Osteoblast (primary cell): ENCODE measurements around the gene IRAG1. TPM values are rescaled to one million over a fixed set of nuclear protein-coding genes. Genes with fewer than 3 reads are reported as not detected.

Source experiments
- DNase-seq: peaks from one replicate; pipeline ENCODE4 v3.0.0; 2011; ENCODE audit warnings: low spot score, mixed read lengths; ENCODE audit not compliant: insufficient read length; ENCODE audit errors: missing footprints
- H2AFZ ChIP-seq: 2 replicates; pipeline ENCODE4 v1.6.0; 2011; ENCODE audit warnings: mild to moderate bottlenecking, low read length
- H3K27ac ChIP-seq: 2 replicates; pipeline ENCODE4 v1.5.1; 2011; ENCODE audit warnings: mild to moderate bottlenecking, low read depth, low read length, moderate library complexity
- H3K27me3 ChIP-seq: 2 replicates; pipeline ENCODE4 v1.6.0; 2012; ENCODE audit warnings: mild to moderate bottlenecking, control low read depth, inconsistent platforms, low read length, moderate library complexity; ENCODE audit not compliant: insufficient read depth
- H3K36me3 ChIP-seq: 2 replicates; pipeline ENCODE4 v1.5.1; 2011; ENCODE audit warnings: mild to moderate bottlenecking, low read length, control low read depth, moderate library complexity; ENCODE audit not compliant: insufficient read depth
- H3K4me1 ChIP-seq: 2 replicates; pipeline ENCODE4 v1.5.1; 2011; ENCODE audit warnings: mild to moderate bottlenecking, low read length, control low read depth, moderate library complexity; ENCODE audit not compliant: insufficient read depth
- H3K4me2 ChIP-seq: 2 replicates; pipeline ENCODE4 v1.6.0; 2011; ENCODE audit warnings: mild to moderate bottlenecking, low read length; ENCODE audit not compliant: insufficient read depth
- H3K4me3 ChIP-seq: fragments of 200-600 bp; sonication (generic); 3 replicates; pipeline ENCODE4 v1.5.1; 2012; ENCODE audit warnings: mild to moderate bottlenecking, low read length, inconsistent platforms; ENCODE audit not compliant: insufficient read depth
- H3K79me2 ChIP-seq: 2 replicates; pipeline ENCODE4 v1.6.0; 2012; ENCODE audit warnings: mild to moderate bottlenecking, low read length, control low read depth, inconsistent platforms; ENCODE audit not compliant: insufficient read depth
- H3K9me3 ChIP-seq: 2 replicates; pipeline ENCODE4 v1.5.1; 2011; ENCODE audit warnings: low read depth, low read length, control low read depth
- H4K20me1 ChIP-seq: 2 replicates; pipeline ENCODE4 v1.6.0; 2012; ENCODE audit warnings: mild to moderate bottlenecking, low read length, control low read depth; ENCODE audit not compliant: insufficient read depth
- total RNA-seq: library from RNA; depleted of rRNA; stranded (reverse); fragments of >200 nt; gene quantifications from 2 replicates; pipeline ENCODE4 v1.2.3, GENCODE V29; 2012
- TF ChIP-seq, protein P1 (sequence below): IDR thresholded peaks from 2 replicates; pipeline ENCODE4 v1.5.1; 2011; ENCODE audit warnings: mild to moderate bottlenecking, low read depth, low read length, moderate library complexity; ENCODE audit errors: extremely low read depth

The IRAG1 gene
- total RNA-seq, 1 donor = 4.3 TPM

DNA sequence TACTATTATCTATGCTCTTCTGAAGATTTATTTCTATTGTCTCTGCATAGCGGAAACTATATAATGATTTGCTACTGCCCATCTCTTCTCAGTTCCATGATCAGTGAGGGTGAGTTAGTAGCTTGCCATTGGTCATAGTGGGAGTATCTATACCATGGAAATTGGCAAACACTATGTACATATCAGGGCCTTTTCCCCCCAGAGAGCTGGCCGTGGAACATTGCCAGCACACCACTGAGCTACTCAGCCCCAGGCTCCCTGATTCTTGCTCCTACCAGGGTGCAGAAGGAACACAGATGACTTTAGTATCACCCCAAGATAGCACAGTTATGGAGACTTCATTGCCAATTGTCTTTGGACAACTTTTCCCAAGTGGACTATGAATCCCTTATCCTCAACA, 33.2 kb downstream of the IRAG1 start:
- Histone ChIP-seq H3K27ac (peak overlapping the region; percentile 87), H2AFZ (no peak overlapping the region), H3K4me3 (no peak overlapping the region), H3K79me2 (no peaks in the 10 kb centered on the region), H3K9me3 (no peaks in the 10 kb centered on the region), H3K36me3 (no peaks in the 10 kb centered on the region), H3K4me1 (peaks cover 49% of the 10 kb centered on the region), H3K27me3 (no peaks in the 10 kb centered on the region), H3K4me2 (no peak overlapping the region), H4K20me1 (no peaks in the 10 kb centered on the region)
- TF ChIP-seq, protein P1, sequence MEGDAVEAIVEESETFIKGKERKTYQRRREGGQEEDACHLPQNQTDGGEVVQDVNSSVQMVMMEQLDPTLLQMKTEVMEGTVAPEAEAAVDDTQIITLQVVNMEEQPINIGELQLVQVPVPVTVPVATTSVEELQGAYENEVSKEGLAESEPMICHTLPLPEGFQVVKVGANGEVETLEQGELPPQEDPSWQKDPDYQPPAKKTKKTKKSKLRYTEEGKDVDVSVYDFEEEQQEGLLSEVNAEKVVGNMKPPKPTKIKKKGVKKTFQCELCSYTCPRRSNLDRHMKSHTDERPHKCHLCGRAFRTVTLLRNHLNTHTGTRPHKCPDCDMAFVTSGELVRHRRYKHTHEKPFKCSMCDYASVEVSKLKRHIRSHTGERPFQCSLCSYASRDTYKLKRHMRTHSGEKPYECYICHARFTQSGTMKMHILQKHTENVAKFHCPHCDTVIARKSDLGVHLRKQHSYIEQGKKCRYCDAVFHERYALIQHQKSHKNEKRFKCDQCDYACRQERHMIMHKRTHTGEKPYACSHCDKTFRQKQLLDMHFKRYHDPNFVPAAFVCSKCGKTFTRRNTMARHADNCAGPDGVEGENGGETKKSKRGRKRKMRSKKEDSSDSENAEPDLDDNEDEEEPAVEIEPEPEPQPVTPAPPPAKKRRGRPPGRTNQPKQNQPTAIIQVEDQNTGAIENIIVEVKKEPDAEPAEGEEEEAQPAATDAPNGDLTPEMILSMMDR = no peak
- DNase-seq = no peak

DNA sequence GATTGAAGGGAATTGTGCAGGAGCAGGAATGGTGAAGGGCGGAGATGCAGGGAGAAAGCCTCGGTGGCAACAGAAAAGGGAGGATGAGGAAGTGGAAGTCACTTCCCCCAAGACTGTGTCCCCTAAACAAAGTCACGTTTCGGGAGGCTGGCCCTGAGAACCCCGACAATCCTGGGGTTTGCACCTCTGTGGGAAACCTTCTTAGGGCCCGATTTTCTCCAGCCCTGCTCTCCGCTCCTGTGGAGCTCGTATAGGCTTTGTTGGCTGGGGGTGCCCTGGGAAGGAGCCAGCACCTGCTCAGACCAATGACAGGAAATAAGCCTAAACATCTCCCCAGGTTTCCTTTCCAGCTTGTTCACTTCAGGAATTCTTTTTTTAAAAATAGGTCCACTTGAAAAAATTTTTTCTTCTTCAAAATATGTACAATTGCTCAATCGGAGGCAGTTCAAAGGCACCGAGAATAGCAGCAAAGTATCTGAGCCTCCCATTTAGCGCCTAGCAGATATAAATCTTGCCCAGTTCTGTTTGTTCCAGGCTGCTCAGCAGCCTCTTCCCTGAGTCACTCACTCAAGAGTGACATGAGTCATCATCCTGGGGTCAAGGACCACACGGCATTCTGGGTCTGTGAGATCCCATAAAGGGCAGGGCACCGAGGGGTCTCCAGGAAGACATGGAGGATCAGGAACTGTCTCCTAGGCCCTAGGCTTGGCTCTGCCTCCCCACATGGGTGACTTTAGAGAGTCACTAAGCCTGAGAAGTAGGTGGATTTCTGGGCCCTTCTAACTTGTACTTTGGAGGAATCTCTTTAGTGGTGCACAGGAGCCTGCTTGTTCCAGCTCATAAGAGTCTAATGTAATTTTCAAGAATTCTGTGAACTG, 34.0 kb downstream of the IRAG1 start:
- H3K9me3 ChIP-seq = no peaks in the 10 kb centered on the region
- peak overlapping the region; percentile 44 for H3K4me2 ChIP-seq
- no peaks in the 10 kb centered on the region for H4K20me1 ChIP-seq
- no peak for DNase-seq
- H3K4me1 ChIP-seq = peaks cover 54% of the 10 kb centered on the region
- no peaks in the 10 kb centered on the region for H3K27me3 ChIP-seq
- no peaks in the 10 kb centered on the region for H3K79me2 ChIP-seq
- H3K27ac ChIP-seq = peak overlapping the region; percentile 87
- TF ChIP-seq, protein P1 = no peak
- no peaks in the 10 kb centered on the region for H3K36me3 ChIP-seq
- H2AFZ ChIP-seq = peak overlapping the region; percentile 72
- no peak overlapping the region for H3K4me3 ChIP-seq

DNA sequence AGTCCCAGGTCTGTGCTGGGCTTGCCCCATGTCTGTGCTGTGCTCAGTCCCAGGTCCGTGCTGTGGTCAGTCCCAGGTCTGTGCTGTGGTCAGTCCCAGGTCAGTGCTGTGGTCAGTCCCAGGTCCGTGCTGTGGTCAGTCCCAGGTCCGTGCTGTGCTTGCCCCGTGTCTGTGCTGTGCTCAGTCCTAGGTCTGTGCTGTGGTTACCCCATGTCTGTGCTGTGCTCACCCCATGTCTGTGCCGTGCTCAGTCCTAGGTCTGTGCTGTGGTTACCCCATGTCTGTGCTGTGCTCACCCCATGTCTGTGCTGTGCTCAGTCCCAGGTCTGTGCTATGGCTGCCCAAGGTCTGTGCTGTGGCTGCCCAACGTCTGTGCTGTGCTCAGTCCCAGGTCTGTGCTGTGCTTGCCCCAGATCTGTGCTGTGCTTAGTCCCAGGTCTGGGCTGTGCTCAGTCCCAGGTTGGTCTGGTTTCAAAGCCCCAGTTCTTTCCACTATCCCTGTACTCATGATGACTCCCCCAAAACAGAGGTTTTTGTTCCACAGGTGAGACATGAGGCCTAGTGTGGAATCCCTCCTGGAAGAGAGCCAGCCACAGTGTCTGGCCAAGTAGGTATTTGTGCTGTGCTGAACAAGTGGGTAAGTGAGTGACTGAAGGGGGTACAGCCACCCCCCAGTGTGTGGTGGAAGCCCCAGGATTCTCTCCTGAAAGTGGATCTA, 34.8 kb downstream of the IRAG1 start:
- Histone ChIP-seq H3K4me1 (peaks cover 57% of the 10 kb centered on the region), H3K79me2 (no peaks in the 10 kb centered on the region), H3K4me3 (no peak overlapping the region), H3K27ac (peak overlapping the region; percentile 87), H2AFZ (peak overlapping the region; percentile 37), H3K4me2 (peak overlapping the region; percentile 44), H3K9me3 (no peaks in the 10 kb centered on the region), H4K20me1 (no peaks in the 10 kb centered on the region), H3K27me3 (no peaks in the 10 kb centered on the region), H3K36me3 (no peaks in the 10 kb centered on the region)
- no peak for DNase-seq
- TF ChIP-seq, protein P1 = no peak
